Neural cell (in vitro differentiated cells): ENCODE data around the gene NCBP2L. TPM values are rescaled to one million over a fixed set of nuclear protein-coding genes. Genes with fewer than 3 reads are reported as not detected.

Experiments
- H2AFZ ChIP-seq: fragments of 200-600, 300-800 bp; sonication (generic), shearing (Covaris generic); 2 replicates; pipeline ENCODE4 v1.6.0; 2014; ENCODE audit warnings: low read depth, mild to moderate bottlenecking, antibody characterized with exemption, low read length, moderate library complexity
- H3F3A ChIP-seq: fragments of 200-600 bp; shearing (Covaris generic); 2 replicates; pipeline ENCODE4 v1.6.1; 2016; ENCODE audit warnings: mild to moderate bottlenecking, moderate library complexity, mixed read lengths, antibody characterized with exemption, low read length; ENCODE audit not compliant: insufficient read depth, poor library complexity, severe bottlenecking
- H3K27ac ChIP-seq: fragments of 200-600, 300-800 bp; sonication (generic), shearing (Covaris generic); 2 replicates; pipeline ENCODE4 v1.5.1; 2014; ENCODE audit warnings: mild to moderate bottlenecking, low read length, moderate library complexity
- H3K27me3 ChIP-seq: fragments of 300-800, 200-600 bp; sonication (generic), shearing (Covaris generic); 2 replicates; pipeline ENCODE4 v1.6.0; 2014; ENCODE audit warnings: mild to moderate bottlenecking, low read depth, low read length, moderate library complexity; ENCODE audit not compliant: insufficient read depth
- H3K36me3 ChIP-seq: fragments of 300-800, 200-600 bp; sonication (generic), shearing (Covaris generic); 2 replicates; pipeline ENCODE4 v1.5.1; 2014; ENCODE audit warnings: mild to moderate bottlenecking, antibody characterized with exemption, low read length, moderate library complexity; ENCODE audit not compliant: insufficient read depth
- H3K4me2 ChIP-seq: fragments of 300-800, 200-600 bp; sonication (generic), shearing (Covaris generic); 2 replicates; pipeline ENCODE4 v1.6.0; 2014; ENCODE audit warnings: mild to moderate bottlenecking, low read length
- H3K4me3 ChIP-seq: fragments of 300-800, 200-600 bp; sonication (generic), shearing (Covaris generic); 2 replicates; pipeline ENCODE4 v1.5.1; 2014; ENCODE audit warnings: mild to moderate bottlenecking, low read length, moderate library complexity
- H3K79me2 ChIP-seq: fragments of 200-600 bp; shearing (Covaris generic); replicated peaks from 2 replicates; pipeline ENCODE4 v1.6.0; 2014; ENCODE audit warnings: mild to moderate bottlenecking, low read length, moderate library complexity; ENCODE audit not compliant: insufficient read depth
- H3K9ac ChIP-seq: fragments of 300-800, 200-600 bp; sonication (generic), shearing (Covaris generic); 2 replicates; pipeline ENCODE4 v1.6.1; 2016; ENCODE audit warnings: mild to moderate bottlenecking, low read length, mixed read lengths
- H3K9me2 ChIP-seq: fragments of 200-600 bp; shearing (Covaris generic); 2 replicates; pipeline ENCODE4 v1.6.1; 2016; ENCODE audit warnings: mild to moderate bottlenecking, low read length, mixed read lengths; ENCODE audit not compliant: insufficient read depth
- H3K9me3 ChIP-seq: fragments of 200-600, 300-800 bp; sonication (generic), shearing (Covaris generic); 2 replicates; pipeline ENCODE4 v1.6.1; 2016; ENCODE audit warnings: mild to moderate bottlenecking, mixed run types, low read length, moderate library complexity, mixed read lengths
- H4K20me1 ChIP-seq: fragments of 200-600 bp; shearing (Covaris generic); 2 replicates; pipeline ENCODE4 v1.6.1; 2016; ENCODE audit warnings: mild to moderate bottlenecking, mixed run types; ENCODE audit not compliant: insufficient read depth
- CTCF ChIP-seq: fragments of 450-650 bp; IDR thresholded peaks from 2 replicates; pipeline ENCODE4 v1.5.1; 2014; ENCODE audit warnings: antibody characterized with exemption, mild to moderate bottlenecking, moderate library complexity; ENCODE audit not compliant: poor library complexity, severe bottlenecking
- EP300 ChIP-seq: fragments of 450-650 bp; conservative IDR thresholded peaks from 2 replicates; pipeline ENCODE4 v1.6.1; 2014; ENCODE audit warnings: antibody characterized with exemption, mild to moderate bottlenecking, moderate library complexity; ENCODE audit not compliant: poor library complexity, severe bottlenecking
- EZH2 ChIP-seq: fragments of 200-600, 300-800 bp; shearing (Covaris generic), sonication (generic); IDR thresholded peaks from 2 replicates; pipeline ENCODE4 v1.6.1; 2014; ENCODE audit warnings: antibody characterized with exemption, low read length, borderline replicate concordance, mild to moderate bottlenecking; ENCODE audit not compliant: insufficient read depth, poor library complexity, severe bottlenecking
- MXI1 ChIP-seq: fragments of 450-650 bp; conservative IDR thresholded peaks from 2 replicates; pipeline ENCODE4 v1.6.1; 2014; ENCODE audit warnings: antibody characterized with exemption, mild to moderate bottlenecking; ENCODE audit not compliant: poor library complexity, severe bottlenecking
- POLR2AphosphoS5 ChIP-seq: IDR thresholded peaks from 2 replicates; pipeline ENCODE4 v1.6.1; 2012
- RAD21 ChIP-seq: fragments of 450-650 bp; conservative IDR thresholded peaks from 2 replicates; pipeline ENCODE4 v1.6.1; 2014; ENCODE audit warnings: antibody characterized with exemption, mild to moderate bottlenecking, moderate library complexity
- SMC3 ChIP-seq: fragments of 450-650 bp; conservative IDR thresholded peaks from 2 replicates; pipeline ENCODE4 v1.6.1; 2014; ENCODE audit warnings: antibody characterized with exemption, mild to moderate bottlenecking, moderate library complexity; ENCODE audit not compliant: poor library complexity
- TAF1 ChIP-seq: IDR thresholded peaks from 2 replicates; pipeline ENCODE4 v1.6.1; 2012; ENCODE audit warnings: low read depth
- polyA plus RNA-seq: library from polyadenylated mRNA; depleted of rRNA; stranded (reverse); fragments of >200 nt; gene quantifications from 2 replicates; pipeline ENCODE4 v1.2.3, GENCODE V29; 2014
- TF ChIP-seq, protein P1 (sequence below): IDR thresholded peaks from 2 replicates; pipeline ENCODE4 v1.6.1; 2012; ENCODE audit warnings: borderline replicate concordance

The NCBP2L gene
- polyA plus RNA-seq, 1 donor from 2014 or later, result not detected

DNA sequence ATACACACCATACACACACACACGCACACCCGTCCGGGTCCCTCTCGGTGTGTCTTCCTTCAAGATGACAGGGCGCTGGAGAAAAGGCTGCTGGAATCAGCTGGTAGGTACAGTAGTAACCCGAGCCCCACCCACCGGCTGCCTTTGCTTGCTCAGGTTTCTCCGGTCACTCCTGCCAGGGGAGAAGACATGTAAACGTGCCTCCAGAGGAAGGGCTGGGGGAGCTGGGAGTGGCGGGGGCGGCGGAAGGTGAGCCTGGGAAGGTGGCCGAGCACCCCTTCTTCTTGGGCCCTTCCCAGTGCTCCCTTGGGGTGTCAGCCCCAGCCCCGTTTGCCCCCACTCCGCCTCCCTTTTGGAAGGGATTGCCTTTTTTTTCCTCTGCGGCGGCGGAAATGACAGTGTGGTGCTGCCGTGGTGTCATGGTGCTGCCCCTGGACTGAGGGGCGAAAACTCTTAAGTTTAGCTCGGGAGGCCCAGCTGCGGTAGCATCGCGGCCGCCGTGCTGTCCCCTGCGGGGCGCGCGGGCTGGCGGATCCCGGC lies 48.2 kb downstream of the NCBP2L start, which contains the start of gene MID2:
Gene MID2 (plus strand): TSS at position 169 of the 540 bp plus-strand sequence. CDS start 561 bp downstream, outside the sequence.
- Histone ChIP-seq H3F3A (no peaks in the 10 kb centered on the region), H3K79me2 (no peaks in the 10 kb centered on the region), H3K36me3 (no peaks in the 10 kb centered on the region), H3K4me3 (peak within 1 kb of the TSS; percentile 69), H3K4me2 (no peak within 1 kb of the TSS), H4K20me1 (no peaks in the 10 kb centered on the region), H3K9me3 (no peaks in the 10 kb centered on the region), H3K27me3 (no peaks in the 10 kb centered on the region), H3K27ac (peak within 1 kb of the TSS; percentile 44), H3K9ac (peak within 1 kb of the TSS; percentile 63), H2AFZ (no peak within 1 kb of the TSS), H3K9me2 (no peaks in the 10 kb centered on the region)
- peak; percentile 49 for TF ChIP-seq POLR2AphosphoS5
- TF ChIP-seq CTCF, result no peak

DNA sequence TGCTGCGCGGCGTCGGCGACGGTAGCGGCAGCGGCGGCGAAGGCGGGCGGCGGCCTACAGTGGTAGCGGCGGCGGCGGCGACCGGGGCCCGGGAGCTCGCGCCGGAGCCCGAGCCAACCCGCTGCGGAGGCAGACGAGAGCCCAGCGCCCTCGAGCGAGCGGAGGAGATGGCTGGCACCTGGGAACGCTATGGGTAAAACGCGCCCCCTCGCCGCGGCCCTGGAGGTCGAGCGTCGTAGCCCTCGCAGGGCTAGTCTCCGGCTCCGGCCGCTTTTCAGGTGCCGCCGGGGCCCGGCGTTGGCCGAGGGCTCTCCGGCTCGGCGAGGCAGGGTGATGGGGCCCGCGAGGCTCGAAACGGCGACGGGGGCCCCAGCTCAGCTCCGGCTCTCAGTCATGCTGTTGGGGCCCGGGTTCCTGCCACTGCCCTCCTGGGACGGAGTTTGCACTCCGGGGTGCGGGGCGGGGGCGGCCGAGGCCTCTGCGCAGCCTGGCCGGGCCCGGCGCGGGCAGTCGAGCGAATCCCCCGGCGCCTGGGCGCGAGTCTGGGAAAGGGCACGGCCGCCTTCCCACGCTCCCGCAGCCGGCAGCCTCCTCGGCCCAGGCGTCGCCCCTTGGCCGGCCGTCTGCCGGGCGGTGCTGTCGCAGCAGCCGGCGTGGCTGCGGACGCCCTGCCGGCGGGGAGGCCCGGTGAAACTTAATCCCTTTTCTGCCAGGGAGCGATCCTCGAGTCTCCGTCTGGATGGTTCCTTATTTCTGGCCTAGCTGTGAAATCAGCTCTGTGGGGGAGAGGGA lies 48.9 kb downstream of the NCBP2L start:
- Histone ChIP-seq H3K27ac (peak overlapping the region; percentile 44), H3K36me3 (no peaks in the 10 kb centered on the region), H4K20me1 (no peaks in the 10 kb centered on the region), H3K4me3 (peak overlapping the region; percentile 69), H3K79me2 (no peaks in the 10 kb centered on the region), H3K4me2 (no peak overlapping the region), H3K9me3 (no peaks in the 10 kb centered on the region), H2AFZ (no peak overlapping the region), H3K9me2 (no peaks in the 10 kb centered on the region), H3K27me3 (no peaks in the 10 kb centered on the region), H3F3A (no peaks in the 10 kb centered on the region), H3K9ac (peak overlapping the region; percentile 63)
- TF ChIP-seq EP300, result no peak
- no peak for TF ChIP-seq EZH2
- TF ChIP-seq MXI1, result no peak
- no peak for TF ChIP-seq POLR2AphosphoS5
- no peak for TF ChIP-seq SMC3
- TF ChIP-seq, protein P1, sequence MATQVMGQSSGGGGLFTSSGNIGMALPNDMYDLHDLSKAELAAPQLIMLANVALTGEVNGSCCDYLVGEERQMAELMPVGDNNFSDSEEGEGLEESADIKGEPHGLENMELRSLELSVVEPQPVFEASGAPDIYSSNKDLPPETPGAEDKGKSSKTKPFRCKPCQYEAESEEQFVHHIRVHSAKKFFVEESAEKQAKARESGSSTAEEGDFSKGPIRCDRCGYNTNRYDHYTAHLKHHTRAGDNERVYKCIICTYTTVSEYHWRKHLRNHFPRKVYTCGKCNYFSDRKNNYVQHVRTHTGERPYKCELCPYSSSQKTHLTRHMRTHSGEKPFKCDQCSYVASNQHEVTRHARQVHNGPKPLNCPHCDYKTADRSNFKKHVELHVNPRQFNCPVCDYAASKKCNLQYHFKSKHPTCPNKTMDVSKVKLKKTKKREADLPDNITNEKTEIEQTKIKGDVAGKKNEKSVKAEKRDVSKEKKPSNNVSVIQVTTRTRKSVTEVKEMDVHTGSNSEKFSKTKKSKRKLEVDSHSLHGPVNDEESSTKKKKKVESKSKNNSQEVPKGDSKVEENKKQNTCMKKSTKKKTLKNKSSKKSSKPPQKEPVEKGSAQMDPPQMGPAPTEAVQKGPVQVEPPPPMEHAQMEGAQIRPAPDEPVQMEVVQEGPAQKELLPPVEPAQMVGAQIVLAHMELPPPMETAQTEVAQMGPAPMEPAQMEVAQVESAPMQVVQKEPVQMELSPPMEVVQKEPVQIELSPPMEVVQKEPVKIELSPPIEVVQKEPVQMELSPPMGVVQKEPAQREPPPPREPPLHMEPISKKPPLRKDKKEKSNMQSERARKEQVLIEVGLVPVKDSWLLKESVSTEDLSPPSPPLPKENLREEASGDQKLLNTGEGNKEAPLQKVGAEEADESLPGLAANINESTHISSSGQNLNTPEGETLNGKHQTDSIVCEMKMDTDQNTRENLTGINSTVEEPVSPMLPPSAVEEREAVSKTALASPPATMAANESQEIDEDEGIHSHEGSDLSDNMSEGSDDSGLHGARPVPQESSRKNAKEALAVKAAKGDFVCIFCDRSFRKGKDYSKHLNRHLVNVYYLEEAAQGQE, result no peak
- no peak for TF ChIP-seq TAF1
- TF ChIP-seq RAD21, result no peak
- TF ChIP-seq CTCF, result no peak
